CD4-positive, alpha-beta T cell (primary cell): ENCODE data around the gene RCN1. TPM values are rescaled to one million over a fixed set of nuclear protein-coding genes. Genes with fewer than 3 reads are reported as not detected.

Source experiments
- ATAC-seq: fragments of 200-7000 bp; cut with Tn5 transposase; one replicate; pipeline ENCODE4 v1.10.0; 2022; ENCODE audit warnings: mild to moderate bottlenecking; ENCODE audit not compliant: poor library complexity
- CTCF ChIA-PET: fragments of 350-600 bp; sonication (Branson Sonifier 250); formaldehyde crosslinking; loops from one replicate; lab custom pipeline; 2021; ENCODE audit warnings: antibody characterized with exemption, inconsistent platforms; lab: Charles Lee
- POLR2A ChIA-PET: fragments of 350-600 bp; sonication (Branson Sonifier 250); formaldehyde crosslinking; loops from one replicate; lab custom pipeline; 2021; ENCODE audit warnings: antibody characterized with exemption, inconsistent platforms; lab: Charles Lee
- DNase-seq, 14 experiments: peaks; one replicate each; pipeline ENCODE4 v3.0.0-alpha.2; 2013 to 2020; ENCODE audit warnings: mixed read lengths in 2 of 14
- H3K27ac ChIP-seq, 2 donors: one replicate each; pipeline versions ENCODE4 v1.5.1 to v1.7.0; 2013; ENCODE audit warnings: low read length in 2 of 2, low read depth in 1 of 2, mild to moderate bottlenecking in 1 of 2
- H3K27me3 ChIP-seq, 2 experiments: 1 replicate in 1 of 2; 2 replicates in 1 of 2; pipeline versions ENCODE4 v1.6.1 to v1.7.0; 2013; ENCODE audit warnings: low read length in 2 of 2, control low read depth in 1 of 2, mild to moderate bottlenecking in 1 of 2, moderate library complexity in 1 of 2; ENCODE audit not compliant: insufficient read depth in 2 of 2, control insufficient read depth in 1 of 2
- H3K36me3 ChIP-seq: one replicate; pipeline ENCODE4 v1.6.1; 2013; ENCODE audit warnings: low read length, control low read depth; ENCODE audit not compliant: insufficient read depth
- H3K4me1 ChIP-seq: one replicate; pipeline ENCODE4 v1.6.1; 2013; ENCODE audit warnings: low read length, control low read depth; ENCODE audit not compliant: insufficient read depth
- H3K4me3 ChIP-seq: one replicate; pipeline ENCODE4 v1.5.1; 2013; ENCODE audit warnings: mild to moderate bottlenecking, low read length, moderate library complexity
- H3K9me3 ChIP-seq, 2 experiments: 1 replicate in 1 of 2; 2 replicates in 1 of 2; pipeline versions ENCODE4 v1.6.1 to v1.7.0; 2013; ENCODE audit warnings: low read length in 2 of 2, mild to moderate bottlenecking in 2 of 2, control low read depth in 1 of 2, moderate library complexity in 1 of 2; ENCODE audit not compliant: control insufficient read depth in 1 of 2, insufficient read depth in 1 of 2
- H3K27ac Mint-ChIP-seq: one replicate; pipeline ENCODE4 v1.8.0; 2020; ENCODE audit warnings: mixed read lengths
- H3K27me3 Mint-ChIP-seq: one replicate; pipeline ENCODE4 v1.8.0; 2021; ENCODE audit warnings: mixed read lengths
- H3K36me3 Mint-ChIP-seq: one replicate; pipeline ENCODE4 v1.8.0; 2021; ENCODE audit warnings: low read depth, mixed read lengths
- H3K4me1 Mint-ChIP-seq: one replicate; pipeline ENCODE4 v1.8.0; 2021; ENCODE audit warnings: low read depth, mixed read lengths
- H3K4me3 Mint-ChIP-seq: one replicate; pipeline ENCODE4 v1.8.0; 2020; ENCODE audit warnings: mild to moderate bottlenecking, mixed read lengths
- H3K9me3 Mint-ChIP-seq: one replicate; pipeline ENCODE4 v1.8.0; 2020; ENCODE audit warnings: mixed read lengths
- intact Hi-C, 2 experiments: fragments of 100-400 bp; cut with DNase I in 1 of 2; cut with micrococcal nuclease in 1 of 2; formaldehyde crosslinking; loops; one replicate each; pipeline versions ENCODE4 v1.15.1 to v1.9.0; 2023 to 2025; cut with DNase I, micrococcal nuclease
- total RNA-seq, 174 experiments: library from RNA in 2 of 174; stranded (reverse) in 2 of 174; gene quantifications; one replicate each; pipeline ENCODE4 v1.2.3 and lab custom pipeline; 2021 to 2026
- TF ChIP-seq, protein P1 (sequence below): fragments of 200-600 bp; IDR thresholded peaks from one replicate; pipeline ENCODE4 v1.8.0; 2022; ENCODE audit warnings: antibody characterized with exemption, mild to moderate bottlenecking

Gene RCN1
- total RNA-seq, 2 experiments from 2014 or later = 7.4 to 9.1 TPM

DNA sequence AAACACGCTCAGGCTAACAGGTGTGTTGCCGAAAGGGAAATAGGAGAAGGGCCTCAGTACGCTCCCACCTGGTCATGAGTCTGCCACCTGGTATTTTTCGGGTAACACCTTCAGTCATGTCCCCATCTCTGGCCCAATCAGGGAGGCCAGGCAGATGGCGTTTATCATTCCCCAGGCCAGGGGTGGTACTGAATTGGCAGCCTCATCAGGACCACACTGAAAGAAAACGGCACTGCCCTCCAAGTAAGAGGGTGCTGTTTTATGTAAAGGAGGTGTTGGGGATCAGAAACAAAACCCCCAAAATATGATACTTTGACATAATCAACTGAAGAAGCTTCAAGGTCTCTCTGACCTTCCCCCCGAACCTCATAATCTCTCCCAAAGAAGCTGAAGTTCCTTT, 58.9 kb downstream of the RCN1 start:
- no peak for DNase-seq
- Mint-ChIP-seq H3K4me3 (no peak overlapping the region), H3K9me3 (no peaks in the 10 kb centered on the region), H3K36me3 (no peaks in the 10 kb centered on the region), H3K4me1 (no peaks in the 10 kb centered on the region), H3K27me3 (peaks cover 59% of the 10 kb centered on the region), H3K27ac (no peak overlapping the region)
- TF ChIP-seq, protein P1, sequence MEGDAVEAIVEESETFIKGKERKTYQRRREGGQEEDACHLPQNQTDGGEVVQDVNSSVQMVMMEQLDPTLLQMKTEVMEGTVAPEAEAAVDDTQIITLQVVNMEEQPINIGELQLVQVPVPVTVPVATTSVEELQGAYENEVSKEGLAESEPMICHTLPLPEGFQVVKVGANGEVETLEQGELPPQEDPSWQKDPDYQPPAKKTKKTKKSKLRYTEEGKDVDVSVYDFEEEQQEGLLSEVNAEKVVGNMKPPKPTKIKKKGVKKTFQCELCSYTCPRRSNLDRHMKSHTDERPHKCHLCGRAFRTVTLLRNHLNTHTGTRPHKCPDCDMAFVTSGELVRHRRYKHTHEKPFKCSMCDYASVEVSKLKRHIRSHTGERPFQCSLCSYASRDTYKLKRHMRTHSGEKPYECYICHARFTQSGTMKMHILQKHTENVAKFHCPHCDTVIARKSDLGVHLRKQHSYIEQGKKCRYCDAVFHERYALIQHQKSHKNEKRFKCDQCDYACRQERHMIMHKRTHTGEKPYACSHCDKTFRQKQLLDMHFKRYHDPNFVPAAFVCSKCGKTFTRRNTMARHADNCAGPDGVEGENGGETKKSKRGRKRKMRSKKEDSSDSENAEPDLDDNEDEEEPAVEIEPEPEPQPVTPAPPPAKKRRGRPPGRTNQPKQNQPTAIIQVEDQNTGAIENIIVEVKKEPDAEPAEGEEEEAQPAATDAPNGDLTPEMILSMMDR = no peak
- ATAC-seq = no peak
- intact Hi-C loops = no loop called here
- Histone ChIP-seq H3K4me1 (no peaks in the 10 kb centered on the region), H3K27me3 (peaks cover 0 to 21% of the 10 kb centered on the region in 2 experiments), H3K27ac (no peak overlapping the region), H3K9me3 (no peaks in the 10 kb centered on the region), H3K36me3 (no peaks in the 10 kb centered on the region), H3K4me3 (no peak overlapping the region)
- ChIA-PET POLR2A (no interaction called here), CTCF (no interaction called here)

DNA sequence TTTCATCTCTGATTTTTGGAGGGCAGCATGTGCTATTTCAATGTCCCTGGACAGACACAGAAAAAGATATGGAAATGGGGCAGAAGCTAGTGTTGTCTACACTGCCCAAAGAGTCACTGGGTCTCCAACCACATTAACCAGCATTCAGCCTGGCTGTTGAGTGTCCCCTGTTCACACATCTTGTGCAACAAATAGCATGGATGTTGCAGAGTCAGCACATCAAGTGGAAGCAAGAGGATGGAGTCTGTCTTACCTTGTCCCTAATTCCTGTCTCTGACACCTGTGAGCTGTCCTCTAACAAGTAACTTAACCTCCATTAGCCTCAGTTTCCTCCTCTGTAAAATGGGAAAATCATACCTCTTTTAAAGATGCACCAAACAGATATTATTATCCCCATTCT, 60.2 kb downstream of the RCN1 start:
- POLR2A ChIA-PET = no interaction called here
- Mint-ChIP-seq H3K27ac (no peak overlapping the region), H3K36me3 (no peaks in the 10 kb centered on the region), H3K9me3 (no peaks in the 10 kb centered on the region), H3K4me3 (no peak overlapping the region), H3K27me3 (peaks cover 53% of the 10 kb centered on the region), H3K4me1 (no peaks in the 10 kb centered on the region)
- Histone ChIP-seq H3K27me3 (peaks cover 0 to 19% of the 10 kb centered on the region in 2 experiments), H3K36me3 (no peaks in the 10 kb centered on the region), H3K4me3 (no peak overlapping the region), H3K4me1 (no peaks in the 10 kb centered on the region), H3K27ac (no peak overlapping the region), H3K9me3 (no peaks in the 10 kb centered on the region)
- DNase-seq = no peak
- ATAC-seq = no peak
- TF ChIP-seq, protein P1 = no peak
- CTCF ChIA-PET = no interaction called here
- intact Hi-C loops = no loop called here

DNA sequence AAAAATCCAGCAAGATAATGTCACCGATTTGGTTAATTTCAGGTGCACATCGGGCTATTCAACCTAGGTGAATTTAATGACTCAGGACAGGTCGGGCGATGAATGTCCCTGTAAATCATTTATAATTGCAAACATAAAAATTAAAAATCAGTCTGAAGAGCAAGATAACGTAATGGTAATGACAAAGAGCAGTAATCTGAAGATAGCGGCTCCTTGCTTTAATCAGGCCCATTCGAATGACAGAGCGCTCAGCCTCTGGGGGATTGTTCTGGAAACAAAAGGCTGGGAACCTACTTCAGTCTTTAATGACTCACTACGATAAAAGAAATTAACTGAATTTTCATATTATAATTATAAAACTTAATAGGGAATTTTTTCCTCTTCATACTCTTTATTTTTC, 61.3 kb downstream of the RCN1 start:
- Histone ChIP-seq H3K4me3 (no peak overlapping the region), H3K27ac (no peak overlapping the region), H3K36me3 (no peaks in the 10 kb centered on the region), H3K27me3 (peaks cover 0 to 11% of the 10 kb centered on the region in 2 experiments), H3K9me3 (no peaks in the 10 kb centered on the region), H3K4me1 (no peaks in the 10 kb centered on the region)
- intact Hi-C loops = no loop called here
- TF ChIP-seq, protein P1 = no peak
- H3K4me3 Mint-ChIP-seq = no peak overlapping the region
- H3K27ac Mint-ChIP-seq = no peak overlapping the region
- ChIA-PET POLR2A (no interaction called here), CTCF (interaction anchor here (1.4 kb wide), 1 partner anchor 11 kb away, joined by 4 read pairs; no protein-coding TSS in a partner anchor)
- DNase-seq (no peak), ATAC-seq (no peak)
- no peaks in the 10 kb centered on the region for H3K36me3 Mint-ChIP-seq
- H3K4me1 Mint-ChIP-seq = no peaks in the 10 kb centered on the region
- H3K27me3 Mint-ChIP-seq = peaks cover 46% of the 10 kb centered on the region
- H3K9me3 Mint-ChIP-seq = no peaks in the 10 kb centered on the region
